HG03064 (cell line): ENCODE measurements around the gene C10orf71.

ENCODE experiments used
- ATAC-seq: cut with Tn5 transposase; IDR thresholded peaks from one replicate; pipeline ENCODE4 v1.9.1; 2021; ENCODE audit warnings: low read depth; ENCODE audit not compliant: unreplicated experiment

The C10orf71 gene

GRCh38 chr10:49371967-49372366, 73.0 kb downstream of the C10orf71 start:
- no peak for ATAC-seq

GRCh38 chr10:49373361-49373760, 74.4 kb downstream of the C10orf71 start:
- ATAC-seq: no peak

- no peak for ATAC-seq
Observed at GRCh38 chr10:49374740-49375139, 75.8 kb downstream of the C10orf71 start.

GRCh38 chr10:49375611-49376010, 76.6 kb downstream of the C10orf71 start:
- ATAC-seq: no peak
